HG03139 (cell line): ENCODE results near the gene ADORA1.

ENCODE experiments used
- ATAC-seq: cut with Tn5 transposase; IDR thresholded peaks from one replicate; pipeline ENCODE4 v1.9.1; 2021; ENCODE audit not compliant: unreplicated experiment

Gene ADORA1

DNA sequence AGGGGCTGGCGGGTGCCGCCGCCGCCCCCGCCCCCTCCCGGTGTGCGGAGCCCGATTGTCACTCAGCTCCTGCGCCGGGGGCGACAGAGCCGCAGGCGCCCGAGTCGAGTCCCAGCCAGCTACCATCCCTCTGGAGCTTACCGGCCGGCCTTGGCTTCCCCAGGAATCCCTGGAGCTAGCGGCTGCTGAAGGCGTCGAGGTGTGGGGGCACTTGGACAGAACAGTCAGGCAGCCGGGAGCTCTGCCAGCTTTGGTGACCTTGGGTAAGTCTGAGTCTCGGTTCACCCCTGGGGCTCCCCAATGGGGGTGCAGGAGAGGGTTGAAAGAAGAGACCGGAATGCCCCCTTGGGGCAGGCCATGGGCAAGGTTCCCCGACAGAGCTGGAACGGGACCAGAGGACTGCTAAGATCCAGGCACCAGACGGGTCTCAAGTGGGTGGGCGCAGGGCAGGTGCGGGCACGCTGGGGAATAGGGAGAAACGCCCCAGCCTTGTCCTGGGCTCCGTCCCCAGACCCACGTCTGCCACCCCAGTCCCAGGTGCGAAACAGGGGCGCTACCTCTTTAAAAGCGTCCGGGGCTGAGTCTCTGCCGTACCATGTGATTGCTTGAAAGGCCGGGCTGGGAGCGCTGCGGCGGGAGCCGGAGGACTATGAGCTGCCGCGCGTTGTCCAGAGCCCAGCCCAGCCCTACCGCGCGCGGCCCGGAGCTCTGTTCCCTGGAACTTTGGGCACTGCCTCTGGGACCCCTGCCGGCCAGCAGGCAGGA, at the start of gene ADORA1:
TSS of gene ADORA1 (plus strand) at position 61 of the 765 bp plus-strand sequence. CDS start 1,116 bp downstream, outside the sequence.
- ATAC-seq, result no peak

DNA sequence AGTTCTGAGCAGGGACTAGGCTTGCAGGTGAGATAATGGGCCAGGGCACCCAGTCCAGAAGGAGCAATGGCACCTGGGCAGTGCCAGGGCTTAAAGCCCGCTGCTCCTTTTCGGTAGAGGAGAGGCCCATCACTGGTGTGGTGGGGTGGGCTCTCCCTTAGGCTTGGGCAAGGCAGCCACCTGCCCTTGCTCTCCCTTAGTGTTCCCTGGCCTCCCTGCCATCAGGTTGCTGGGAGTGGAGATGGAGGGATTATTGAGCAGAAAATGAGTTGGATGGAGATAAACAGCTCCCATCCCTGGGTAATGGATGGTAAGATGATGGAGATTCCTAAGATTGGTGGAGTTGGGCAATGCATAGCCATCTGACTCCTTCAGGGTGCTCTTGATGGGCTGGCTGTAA, 49.6 kb upstream of the ADORA1 start:
- no peak for ATAC-seq

DNA sequence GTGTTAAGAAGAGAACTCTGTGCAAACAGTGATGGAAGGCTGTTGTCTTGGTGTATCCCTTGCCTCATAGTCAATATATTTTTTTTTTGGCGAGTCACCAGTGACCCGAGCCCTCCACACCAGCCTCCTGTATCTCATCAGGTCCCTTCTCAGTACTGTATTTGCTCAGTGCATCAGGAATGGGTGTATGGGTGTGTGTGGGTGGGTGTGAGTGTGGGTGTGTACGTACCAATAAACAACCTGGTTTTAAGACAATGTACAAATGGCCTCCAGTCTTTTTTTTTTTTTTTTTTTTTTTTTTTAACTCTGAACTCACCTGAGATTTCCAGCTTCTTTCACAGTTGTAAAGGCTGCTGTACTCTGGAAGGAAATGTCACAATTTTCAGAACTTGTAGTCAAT, 49.0 kb upstream of the ADORA1 start:
- no peak for ATAC-seq

DNA sequence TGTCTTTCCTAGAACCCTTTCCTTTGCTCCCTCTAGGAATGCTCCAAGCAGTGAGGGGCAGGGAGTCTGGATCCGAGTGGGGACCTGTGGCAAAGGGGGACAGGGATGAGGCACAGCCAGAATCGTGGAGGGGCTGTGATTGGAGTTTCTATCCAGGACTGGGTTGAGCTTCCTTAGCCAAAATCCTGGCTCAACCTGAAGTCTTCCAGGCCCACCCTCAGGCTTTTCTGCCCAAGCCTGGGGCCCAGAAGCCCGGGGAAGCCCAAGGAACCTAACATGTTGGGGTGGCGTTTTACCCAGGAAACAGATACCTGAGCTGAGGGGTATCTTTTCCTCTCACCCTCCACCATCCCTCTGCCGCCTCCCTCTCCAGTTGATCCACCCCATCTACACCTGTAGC, 47.1 kb upstream of the ADORA1 start:
- ATAC-seq, result no peak

DNA sequence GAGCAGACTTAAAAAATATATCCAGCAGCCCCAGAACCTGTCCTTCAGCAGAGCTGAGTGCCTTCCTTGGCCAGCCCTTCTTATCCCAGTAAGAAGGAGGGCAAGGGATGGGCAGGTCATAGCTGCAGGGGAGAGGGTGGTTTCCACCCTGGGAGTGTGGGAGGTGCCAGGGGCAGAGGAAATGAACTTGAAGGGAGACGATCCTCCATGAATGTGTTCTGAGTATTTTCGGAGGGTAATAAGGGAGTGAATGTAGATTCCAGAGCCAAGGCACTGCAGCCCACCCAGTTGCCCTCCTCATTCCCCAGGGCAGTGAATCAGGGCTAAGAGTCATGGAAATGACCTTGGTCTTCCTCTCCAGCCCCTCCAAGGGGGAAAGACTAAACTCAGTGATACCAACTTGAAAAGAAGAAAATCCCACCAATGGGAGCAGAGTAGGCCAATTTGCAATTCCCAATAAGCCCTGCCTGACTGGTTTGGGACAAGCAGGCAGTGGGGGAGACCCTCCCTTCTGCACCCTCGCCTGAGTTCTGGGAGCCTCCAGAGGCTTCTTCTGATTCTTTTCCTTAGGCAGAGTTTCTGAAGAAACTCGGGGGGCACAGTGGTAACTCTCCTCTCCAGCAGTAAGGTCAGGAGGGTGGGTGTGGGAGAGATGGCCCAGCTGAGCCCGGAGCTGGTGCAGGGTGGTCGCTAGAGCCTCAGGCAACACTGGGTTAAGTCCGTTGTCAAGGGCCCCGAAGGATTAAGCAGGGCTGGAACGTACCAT, 45.9 kb upstream of the ADORA1 start:
- no peak for ATAC-seq

DNA sequence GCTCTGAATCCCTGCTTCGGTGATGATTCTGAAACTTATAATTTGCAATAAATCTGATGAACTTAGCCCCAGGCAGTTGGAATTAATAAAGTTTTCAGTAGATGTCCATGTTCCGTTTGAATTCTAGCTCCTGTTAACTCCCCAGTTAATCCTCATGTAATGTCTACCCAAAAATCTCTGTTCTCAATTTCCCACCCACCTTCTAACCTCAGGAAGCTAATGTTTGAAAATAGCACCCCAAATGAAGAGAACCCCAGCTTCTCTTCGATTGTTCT, 45.4 kb upstream of the ADORA1 start:
- ATAC-seq, result no peak

DNA sequence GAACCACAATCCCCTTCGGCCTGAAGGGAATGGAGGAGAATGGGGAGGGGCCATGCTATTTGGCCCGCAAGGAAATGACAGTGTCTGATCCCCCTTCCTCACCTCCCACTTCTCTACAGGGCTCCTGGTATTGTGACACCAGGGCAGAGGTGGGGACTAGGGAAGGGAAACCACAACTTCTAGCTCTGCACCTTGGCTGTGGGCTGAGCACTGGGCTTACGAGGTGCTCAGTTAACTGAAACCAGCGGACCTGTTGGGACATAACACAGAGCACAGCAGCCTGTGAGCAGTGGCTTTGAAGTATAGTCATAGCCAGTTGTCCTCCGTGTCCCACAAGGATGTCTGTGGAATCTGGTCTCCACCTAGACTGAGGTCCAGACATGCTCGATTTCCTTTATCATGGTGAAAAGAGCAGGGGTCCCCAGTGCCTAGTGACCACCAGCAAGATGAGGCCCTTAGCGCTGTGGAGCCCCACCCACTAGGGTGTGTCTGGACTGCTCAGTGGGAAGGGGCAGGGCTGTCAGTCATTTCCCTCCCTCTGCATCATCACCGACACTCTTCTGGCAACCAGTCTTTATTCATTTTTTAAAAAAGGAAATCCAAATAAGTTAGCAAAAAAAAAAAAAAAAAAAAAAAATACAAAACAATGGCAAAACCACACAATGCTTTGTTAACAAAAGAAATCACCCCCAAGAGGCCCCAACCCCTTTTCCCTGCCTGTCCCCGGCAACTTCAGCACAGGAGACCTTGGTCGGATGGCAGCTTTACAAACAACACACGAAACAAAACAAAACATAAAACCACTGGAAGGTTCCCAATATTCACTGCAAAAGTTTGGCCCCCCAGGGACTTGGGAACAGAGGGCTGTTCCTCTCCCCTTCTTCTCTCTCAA, 44.7 kb upstream of the ADORA1 start:
- ATAC-seq, result no peak

DNA sequence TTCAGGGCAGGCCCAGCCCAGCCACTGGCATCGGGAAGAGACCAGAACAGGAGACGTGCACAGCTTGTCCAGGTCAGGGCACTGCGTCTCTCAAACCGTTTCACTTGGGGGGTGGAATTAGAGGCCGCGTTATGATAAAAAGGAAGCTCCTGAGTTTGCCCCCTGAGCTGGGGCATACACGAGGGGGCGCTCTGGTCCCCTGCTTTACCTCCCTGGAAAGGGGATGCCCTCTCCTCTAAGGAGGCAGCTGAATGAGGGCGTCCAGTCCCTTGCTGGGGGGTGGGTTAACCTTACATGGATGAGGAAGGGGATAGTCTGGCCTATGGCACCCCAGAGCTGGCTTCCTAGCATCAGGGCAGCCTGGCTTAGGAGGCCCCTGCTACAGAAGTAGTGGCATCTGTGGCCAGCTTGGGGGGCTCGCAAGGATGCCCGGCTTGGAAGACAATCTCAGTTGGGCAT, 44.0 kb upstream of the ADORA1 start:
- ATAC-seq, result no peak

DNA sequence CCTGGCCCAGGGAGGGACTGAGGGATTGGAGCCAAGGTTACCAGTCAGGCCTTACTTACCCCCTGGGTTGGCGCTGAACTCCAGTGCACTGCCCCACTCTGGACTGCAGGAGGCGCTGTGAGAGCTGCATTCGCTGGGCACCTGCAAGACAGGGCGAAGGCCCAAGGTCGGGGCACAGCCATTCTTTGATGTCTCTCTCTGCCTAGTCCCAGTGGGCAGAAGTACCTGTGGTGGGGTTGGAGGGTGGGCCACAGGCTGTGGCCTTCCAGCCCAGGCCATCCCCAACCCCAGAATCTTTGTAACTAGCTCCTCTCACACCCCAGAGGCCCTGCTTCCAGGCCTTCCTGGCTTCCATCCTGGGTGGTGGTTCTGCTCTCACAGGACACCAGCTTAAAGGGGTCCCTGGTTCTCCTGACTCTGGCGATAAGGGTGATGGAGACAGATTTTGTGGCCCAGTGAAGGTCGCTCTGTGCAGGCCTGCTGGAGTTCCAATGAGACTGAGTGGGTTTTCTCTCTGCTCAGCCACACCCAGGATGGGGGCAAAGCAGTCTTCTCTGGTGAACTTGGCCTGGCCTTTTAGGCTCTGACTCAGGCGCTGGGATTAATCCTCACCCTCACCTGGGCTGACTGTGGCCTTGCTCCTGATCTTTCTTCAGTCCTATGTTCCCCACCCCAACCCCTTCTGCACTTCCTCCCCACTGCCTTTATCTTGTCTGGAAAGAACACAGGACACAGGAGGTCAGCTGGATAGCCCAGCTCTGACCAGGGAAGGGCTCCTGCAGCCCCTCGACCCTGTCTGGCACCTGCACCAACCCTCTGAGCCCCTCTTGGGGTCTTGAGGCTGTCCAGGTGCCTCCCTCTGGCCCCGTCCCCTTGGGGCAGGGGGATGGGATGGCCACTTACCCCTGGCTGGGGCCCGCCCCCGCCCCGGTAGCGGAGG, 42.7 kb upstream of the ADORA1 start:
- no peak for ATAC-seq

DNA sequence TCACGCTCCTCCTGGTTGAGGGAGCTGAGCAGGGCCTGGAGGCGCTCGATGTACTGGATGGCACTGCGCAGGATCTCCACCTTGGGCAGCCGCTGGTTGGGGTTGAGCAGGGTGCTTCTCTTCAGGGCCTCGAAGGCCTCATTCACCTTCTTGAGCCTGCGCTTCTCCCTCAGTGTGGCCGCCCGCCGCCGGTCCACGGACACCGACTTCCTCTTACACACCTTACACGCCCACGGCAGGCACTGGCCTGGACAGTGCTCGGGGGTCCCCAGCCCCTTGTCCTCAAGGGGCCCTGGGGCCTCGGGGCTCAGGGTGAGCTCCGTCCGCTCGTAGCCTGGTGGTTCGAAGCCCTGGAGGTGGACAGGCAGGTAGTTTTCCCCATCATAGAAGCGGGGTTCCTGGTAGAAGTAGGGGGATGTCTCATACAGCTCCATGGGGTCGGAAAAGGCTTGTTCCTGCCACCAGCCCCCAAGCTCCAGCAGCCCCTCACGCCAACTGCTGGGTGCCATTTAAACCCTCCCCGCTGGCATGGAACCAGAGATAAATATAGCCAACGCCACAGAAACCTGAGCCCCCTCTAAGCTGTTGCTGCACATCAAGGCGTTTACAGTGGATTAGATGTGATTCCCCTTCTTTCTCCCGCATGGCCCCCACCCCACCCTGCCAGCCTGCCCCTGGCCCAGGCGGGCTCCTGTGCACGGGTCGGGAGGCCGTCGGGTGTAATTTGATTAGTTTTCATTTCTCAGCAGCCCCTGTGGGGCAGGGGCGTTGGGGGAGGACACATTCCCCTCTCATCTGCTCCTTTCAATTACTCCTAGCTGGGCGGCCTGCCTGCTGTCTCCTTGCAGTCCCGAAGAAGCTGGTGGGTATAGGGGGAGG, 41.8 kb upstream of the ADORA1 start, which contains the start of gene MYOG:
TSS of gene MYOG (minus strand) at position 485 of the 879 bp plus-strand sequence. CDS start at position 434, 51 bp downstream.
- no peak for ATAC-seq

DNA sequence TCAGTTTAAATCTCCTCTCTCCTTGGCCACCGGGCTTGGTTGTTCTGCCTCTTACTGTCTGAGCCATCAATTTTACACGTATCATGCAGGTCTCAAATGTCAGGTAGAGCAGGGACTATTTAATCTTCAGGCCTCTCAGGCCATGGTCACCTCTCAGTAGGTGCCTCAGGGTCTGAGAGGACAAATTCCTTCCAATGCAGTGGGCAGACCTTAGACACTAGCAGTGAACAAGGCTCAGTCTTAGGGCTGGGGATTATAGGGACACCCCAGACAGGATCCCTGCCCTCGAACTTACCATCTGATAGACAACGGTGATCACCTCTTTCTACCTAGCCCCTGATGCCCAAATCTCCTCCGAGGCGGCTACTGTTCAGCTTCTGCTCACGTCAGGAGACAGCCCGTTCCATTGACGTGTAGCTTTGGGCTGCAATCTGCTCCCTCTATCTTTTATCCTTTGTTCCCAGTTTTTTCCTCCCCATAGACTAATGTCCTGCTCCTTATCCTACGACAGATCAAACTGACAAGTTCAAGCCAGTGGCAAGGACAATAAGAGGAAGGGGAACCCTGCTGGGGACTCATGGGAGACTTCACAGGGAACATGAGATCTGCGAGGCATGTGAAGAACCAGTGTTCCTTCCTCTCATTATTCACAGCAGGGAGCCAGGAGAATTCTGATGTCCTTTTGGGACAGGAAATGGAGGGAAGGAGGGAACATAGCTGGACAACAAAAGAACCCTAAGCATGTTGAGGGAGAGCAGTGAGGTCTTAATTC, 40.3 kb upstream of the ADORA1 start:
- ATAC-seq, result no peak

DNA sequence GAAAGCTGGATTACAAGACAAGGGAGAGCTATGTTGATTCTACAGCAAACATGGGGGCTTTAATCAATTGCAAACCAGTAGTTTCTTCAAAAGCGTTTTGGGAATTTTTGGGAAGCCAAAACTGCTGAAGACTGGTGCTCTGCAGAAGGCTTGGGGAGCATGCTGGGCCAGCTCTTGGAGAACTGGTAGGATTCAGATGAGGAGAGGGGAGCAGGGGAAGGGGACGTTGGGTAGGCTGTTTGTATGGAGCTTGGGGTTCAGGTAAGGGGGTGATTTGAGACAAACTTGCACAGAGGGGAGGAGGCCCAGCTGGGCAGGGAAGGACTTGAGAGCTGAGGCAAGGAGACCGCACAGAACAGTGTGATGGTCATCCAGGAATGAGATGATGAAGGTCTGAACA, 39.1 kb upstream of the ADORA1 start:
- no peak for ATAC-seq

DNA sequence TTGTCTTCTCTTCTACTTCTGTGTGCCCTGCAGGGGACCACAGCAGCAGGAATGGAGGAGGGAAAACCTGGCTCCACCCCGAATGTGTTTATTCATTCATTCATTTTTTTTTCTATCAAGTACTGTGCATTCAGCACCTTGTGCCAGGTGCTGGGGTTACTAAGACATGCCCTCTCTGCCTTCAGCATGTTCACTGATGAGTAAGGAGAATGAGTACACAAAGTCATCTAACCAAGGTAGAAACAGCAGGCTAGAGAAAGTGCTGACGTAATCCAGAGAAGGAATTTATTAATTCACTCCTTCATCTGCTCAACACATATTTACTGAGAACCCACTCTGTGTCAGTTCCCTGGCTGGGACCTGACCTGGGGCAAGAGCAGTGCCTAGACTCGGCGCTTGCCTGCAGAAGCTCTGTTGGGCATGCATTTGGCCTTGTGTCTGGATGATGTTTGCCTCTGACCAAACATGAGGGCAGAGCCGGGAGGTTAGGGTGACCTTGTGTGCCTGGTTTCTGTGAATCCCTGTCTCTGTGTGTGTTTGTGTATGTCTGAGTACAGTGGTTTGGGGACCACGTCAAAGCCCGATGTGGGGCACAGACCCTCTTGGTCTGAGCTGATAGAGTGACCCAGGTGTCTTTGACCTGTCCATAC, 38.4 kb upstream of the ADORA1 start:
- no peak for ATAC-seq

DNA sequence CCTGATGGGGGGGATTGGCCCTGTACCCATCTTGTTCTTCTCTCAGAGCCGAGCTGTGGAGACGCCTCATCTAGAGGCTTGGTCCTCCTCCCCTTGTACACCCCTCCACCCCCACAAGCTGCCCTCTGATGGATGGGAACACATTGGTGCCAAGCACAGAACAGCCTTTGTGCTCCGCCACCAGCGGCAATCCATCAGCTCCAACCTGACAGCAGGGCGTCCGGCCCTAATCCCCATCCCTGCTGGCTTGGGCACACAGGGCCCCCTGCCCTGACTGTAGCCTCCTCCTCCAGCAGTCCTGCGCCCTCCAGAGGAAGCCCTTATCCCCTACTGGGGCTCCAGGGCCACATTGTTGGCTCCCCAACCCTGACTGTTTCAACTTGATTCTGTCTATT, 37.9 kb upstream of the ADORA1 start:
- no peak for ATAC-seq

DNA sequence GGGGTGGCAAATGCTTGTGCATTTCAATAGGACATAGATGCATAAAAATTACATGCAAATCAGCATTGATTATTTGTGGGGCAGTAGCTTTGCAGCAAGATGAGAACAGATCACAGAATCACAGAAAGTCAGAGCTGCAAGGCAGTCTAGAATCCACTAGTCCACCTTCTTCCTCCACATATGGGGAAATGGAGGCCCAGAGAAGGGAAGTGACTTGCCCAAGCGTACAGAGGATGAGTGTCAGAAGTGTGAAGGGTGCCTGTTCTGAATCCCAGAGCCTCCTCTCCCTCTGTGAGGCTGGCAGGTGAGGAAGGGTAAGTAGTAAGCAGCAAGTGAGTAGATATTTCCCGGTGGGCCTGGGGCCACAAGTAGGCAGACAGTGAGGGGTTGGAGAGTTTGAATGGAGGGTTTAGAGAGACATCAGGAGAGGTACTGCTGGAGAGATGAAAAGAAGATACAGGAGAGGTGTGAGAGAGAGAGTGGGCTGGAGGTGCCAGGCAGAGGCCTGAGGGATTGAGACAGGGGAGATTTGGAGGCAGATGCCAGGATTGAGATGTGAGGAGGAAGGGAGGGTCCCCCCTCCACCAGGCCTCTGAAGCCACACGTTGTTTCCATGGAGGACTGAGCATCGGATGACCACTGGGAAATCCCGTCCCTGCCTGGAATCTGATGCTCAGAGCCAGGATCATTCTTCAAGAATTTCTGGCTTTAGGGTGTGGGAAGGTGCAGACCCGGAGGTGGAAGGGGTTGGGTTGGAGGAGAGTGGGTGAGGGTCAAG, 36.9 kb upstream of the ADORA1 start:
- no peak for ATAC-seq

DNA sequence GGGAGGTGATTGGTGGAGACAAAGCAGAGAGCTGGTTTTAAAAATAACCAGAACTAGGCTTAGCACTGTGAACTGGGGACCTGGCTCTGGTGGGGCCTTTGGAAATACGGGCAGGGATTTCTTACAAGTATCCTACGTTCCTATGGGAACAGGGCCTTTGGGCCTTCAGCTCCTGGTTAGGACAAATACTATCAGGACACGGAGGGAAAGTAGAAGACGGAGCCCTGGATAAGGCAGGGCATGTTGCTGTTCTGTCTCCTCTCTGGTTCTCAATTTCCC, 36.4 kb upstream of the ADORA1 start:
- no peak for ATAC-seq

DNA sequence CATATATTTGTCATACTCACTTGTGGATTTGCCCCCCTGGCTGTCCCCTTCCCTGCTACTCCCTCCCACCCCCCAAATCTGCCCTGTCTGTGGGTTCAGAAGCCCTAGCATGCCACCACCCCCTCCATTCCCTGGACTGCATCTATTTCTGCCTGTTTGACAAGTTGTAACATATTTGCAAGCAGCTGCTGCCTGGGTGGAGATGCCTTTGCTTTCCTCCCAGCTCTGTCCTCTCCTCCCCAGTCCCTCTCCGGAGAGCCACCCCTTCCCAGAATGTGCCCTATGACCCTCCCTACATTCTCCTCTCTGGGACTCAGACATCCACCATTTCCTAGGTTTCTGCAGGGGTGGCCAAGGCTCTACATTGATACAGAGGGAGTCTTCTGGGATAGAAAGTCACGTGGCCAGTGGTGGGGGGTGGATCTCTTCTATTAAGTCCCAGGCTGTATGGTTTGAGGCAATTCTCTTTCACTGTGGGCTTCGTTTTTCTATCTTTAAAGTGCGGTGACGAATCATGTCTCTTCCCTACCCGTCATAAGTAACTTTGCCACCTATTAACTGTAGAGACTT, 35.7 kb upstream of the ADORA1 start:
- no peak for ATAC-seq
